Hematopoietic multipotent progenitor cell treated with erythropoietin and hydrocortisone succinate and interleukin-3 and kit ligand, for 4 days (in vitro differentiated cells): ENCODE data around the gene ZNRF3.
"Not testable (repeated sequence)": the region's sequence is repeated elsewhere in the genome, so short reads cannot be mapped to it uniquely, and the experiment has no call there.

Source experiments
- DNase-seq: peaks from one replicate; pipeline ENCODE4 v3.0.0-alpha.2; 2015

The ZNRF3 gene

GRCh38 chr22:28989035-28989464, 105.7 kb downstream of the ZNRF3 start:
- DNase-seq = no peak

DNA sequence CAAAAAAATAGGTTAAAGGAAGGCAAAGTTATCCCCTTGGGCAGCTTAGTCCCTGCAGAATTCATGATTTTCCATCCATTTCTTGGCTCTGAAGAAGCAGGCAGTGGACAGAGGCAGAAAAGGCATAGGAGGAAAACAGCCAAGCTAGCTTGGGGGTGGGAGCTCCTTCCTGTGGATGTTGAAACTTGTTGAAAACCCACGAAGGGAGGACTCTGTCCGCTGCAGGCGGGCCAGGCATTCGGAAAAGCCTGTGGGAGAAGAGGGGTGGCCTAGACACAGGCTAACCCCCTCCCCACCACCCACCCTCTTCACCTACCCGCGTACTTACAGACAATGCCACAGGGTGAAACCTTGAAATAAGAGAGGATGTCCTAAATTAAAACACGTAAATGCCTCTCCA, 106.1 kb downstream of the ZNRF3 start:
- DNase-seq = no peak

DNA sequence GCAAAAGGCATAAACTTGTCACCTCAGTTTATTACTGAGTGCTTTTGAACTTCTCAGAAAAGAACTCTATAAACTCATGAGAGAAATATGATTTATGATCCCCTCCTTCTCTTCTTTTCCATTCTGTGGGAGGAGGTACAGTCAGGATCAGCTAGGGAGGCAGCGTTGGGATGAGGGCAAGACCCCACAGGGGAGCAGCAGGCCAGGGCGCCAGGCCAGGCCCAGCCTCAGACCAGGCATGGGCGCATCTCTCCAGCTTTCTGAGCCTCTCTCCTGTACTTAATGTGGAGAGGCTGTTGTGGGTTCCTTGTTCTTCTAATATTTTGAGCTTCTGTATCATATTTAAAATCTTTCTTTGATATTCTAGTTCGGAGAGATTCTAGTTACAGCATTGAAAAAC, 106.5 kb downstream of the ZNRF3 start:
- DNase-seq = no peak

DNA sequence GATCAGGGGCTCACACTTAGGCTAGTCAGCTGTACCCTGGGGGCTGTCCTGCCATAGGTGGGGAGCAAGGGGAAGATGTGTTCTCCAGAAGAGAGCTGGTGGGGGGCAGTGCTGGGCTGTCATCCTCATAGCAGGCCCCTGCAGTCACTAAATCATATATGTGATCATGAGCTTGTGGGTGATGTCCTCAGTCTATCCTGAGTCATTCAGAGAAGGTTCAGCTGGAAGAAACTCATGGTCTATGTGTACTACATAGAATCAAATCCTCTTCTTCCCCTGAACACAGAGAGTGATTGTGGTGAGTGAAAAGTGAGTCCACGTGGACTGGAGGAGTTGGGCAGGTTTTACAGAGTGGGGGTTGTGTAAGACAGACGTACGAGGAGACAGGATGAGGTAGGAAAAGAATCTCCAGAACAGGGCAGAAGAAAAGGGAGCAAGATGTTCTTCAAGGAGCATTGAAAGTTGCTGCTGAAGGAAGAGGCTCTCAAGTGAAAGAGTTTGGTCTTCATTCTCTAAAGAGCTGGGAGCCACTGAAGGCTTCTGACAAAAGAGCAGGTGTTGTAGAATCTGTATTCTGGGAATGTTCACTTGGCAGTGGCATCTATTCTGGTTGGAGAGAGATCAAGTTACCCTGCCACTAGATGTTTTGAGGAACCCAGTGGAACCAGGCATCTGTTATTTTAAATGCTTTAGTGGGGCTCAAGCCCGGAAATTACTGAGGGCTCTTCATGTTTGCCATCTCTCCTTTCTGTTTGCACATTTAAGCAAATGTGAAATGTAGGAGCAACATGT, 109.4 kb downstream of the ZNRF3 start:
- no peak for DNase-seq

- DNase-seq = no peak
Measured at GRCh38 chr22:28994522-28994921, 111.2 kb downstream of the ZNRF3 start.

- DNase-seq = no peak
Measured at GRCh38 chr22:28995551-28995950, 112.2 kb downstream of the ZNRF3 start.

DNA sequence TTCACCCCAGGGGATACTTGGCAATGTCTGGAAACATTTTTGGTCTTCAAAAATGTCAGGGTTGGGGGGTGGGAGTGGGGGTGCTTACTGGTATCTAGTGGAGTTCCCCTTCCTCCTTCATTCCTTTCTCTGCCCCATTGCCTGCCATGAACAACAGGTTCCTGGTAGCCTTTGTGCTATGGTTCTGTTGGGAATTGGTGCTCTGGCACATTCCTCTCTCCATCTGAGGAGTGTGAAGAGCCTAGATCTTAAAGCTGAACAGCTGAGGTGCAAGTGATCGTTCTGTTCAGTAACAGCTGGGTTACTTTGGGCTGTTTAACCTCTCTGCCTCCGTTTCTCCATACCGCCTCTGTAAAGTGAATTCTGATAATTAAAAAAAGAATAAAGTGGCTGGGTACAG, 114.0 kb downstream of the ZNRF3 start:
- DNase-seq = no peak

DNA sequence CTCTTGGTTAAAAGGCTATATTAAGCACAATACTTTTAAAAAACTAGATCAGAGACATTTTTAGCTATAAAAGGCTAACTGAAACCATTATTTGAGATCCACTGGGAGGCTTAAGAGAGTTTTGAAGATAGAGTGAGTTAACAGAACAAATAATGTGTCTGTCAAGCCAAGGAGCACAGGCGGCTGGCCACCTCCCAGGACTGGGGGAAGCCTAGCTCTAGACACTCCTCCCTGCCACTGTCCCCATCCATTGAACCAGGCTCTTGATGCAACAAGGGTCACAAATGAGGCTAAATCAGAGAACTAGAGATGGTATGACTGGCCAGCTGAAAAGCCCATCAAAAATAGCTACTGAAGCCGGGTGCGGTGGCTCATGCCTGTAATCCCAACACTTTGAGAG, 115.3 kb downstream of the ZNRF3 start:
- no peak for DNase-seq

GRCh38 chr22:28999510-28999909, 116.1 kb downstream of the ZNRF3 start:
- DNase-seq = no peak

DNA sequence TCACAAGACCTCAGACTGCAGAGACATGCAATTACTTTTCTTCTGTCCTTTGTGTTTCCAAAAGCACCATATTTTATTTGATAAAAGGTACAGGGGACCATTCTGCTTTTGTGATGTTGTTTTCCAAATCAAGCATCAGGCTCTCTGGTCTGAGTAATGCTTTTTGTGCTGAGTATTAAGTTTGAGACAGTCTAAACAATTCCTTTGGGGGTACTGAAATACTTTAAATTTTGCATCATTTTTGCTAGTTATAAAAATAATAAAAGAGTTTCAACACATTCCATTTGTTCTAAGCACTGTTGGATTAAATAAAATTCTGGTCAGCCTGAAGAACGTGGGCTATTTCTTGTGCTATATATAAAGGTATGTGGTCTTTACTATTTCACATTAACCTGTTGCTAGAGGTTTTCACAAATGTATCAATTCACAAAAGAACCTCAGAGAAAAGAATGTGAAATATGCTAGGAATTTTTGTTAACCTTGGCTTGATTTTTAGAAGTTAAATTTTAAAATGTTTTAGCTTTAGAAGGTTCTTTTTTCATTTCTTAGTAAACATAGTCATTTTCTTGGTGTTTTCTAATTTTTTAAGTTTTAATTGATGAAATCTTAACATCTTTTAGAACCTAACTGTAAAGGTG, 116.7 kb downstream of the ZNRF3 start:
- no peak for DNase-seq

DNA sequence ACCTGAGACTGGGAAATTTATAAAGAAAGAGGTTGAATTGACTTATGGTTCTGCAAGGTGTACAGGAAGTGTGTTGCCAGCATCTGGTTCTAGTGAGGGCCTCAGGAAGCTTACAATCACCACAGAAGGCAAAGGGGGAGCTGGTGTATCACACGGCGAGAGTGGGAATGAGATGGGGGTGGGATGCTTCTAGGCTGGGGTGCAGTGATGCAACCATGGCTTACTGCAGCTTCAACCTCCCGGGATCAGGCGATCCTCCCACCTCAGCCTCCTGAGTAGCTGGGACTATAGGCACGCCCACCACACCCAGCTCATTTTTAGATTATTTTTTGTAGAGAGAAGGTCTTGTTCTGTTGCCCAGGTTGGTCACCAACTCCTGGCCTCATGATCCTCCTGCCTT, 117.3 kb downstream of the ZNRF3 start:
- DNase-seq = no peak

- no peak for DNase-seq
Measured at GRCh38 chr22:29002603-29003002, 119.2 kb downstream of the ZNRF3 start.

GRCh38 chr22:29003552-29003951, 120.2 kb downstream of the ZNRF3 start:
- DNase-seq = no peak

GRCh38 chr22:29003975-29004646, 120.7 kb downstream of the ZNRF3 start:
- no peak for DNase-seq

- DNase-seq = peak; percentile 11
Measured at GRCh38 chr22:29004647-29005371, 121.4 kb downstream of the ZNRF3 start.

- DNase-seq = not testable (repeated sequence)
Measured at GRCh38 chr22:29005754-29006153, 122.4 kb downstream of the ZNRF3 start.

DNA sequence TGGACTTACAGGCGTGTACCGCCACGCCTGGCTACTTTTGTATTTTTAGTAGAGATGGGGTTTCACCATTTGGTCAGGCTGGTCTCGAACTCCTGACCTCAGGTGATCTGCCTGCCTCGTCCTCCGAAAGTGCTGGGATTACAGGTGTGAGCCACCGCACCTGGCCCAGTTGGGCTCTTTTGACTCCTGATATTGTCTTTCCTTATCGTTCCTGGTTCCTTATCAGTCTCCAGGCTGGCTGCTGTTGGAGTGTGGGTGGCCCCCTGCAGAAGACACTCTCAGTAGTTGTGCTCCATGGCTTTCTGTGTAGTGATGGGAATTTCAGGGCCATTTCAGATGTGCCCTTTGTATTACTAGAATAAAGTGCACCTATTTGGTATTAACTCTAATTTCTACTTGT, 123.0 kb downstream of the ZNRF3 start:
- no peak for DNase-seq

GRCh38 chr22:29009148-29009547, 125.8 kb downstream of the ZNRF3 start:
- no peak for DNase-seq

- DNase-seq = no peak
Measured at GRCh38 chr22:29011240-29012100, 128.1 kb downstream of the ZNRF3 start.

- DNase-seq = no peak
Measured at GRCh38 chr22:29012101-29012433, 128.7 kb downstream of the ZNRF3 start.

DNA sequence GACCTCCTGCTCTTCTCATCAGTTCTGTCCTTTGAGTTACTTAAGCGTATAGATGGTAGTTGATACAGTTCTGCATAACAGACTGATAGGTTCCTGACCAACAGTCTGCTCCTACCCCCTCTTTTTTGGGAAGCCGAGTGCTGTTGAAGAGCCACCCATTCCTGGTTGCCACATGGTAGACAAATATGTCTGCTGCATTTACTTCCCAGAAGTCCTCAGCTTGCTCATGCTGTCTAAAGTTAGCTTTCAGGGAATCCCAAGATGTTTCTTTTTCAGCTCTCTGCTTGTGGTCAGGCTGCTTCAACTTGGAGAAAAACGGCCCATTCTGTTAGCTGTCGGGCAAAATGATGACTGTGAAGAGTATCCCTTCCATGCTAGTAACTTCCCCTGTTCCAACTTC, 129.6 kb downstream of the ZNRF3 start:
- no peak for DNase-seq

GRCh38 chr22:29014293-29014692, 130.9 kb downstream of the ZNRF3 start:
- no peak for DNase-seq

DNA sequence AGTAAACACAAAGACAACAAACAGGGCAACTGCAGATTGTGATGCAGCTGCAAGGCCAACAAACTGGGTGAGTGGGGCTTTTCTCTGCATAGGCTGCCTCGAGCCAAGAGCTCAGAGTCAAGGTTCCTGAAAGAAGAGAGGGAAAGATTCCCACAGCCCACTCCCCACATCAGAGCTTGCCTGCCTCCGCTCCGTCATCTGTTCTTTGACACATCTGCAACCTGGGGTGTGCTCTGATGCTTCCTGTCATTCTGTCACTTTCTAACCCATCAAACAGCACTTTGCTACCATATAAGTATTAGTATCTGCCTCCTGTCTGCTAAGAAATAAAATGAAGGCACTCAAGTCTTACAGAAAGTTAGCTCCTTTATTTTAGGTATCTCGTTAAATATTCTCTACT, 131.4 kb downstream of the ZNRF3 start:
- no peak for DNase-seq
